Measurements from ENCODE around the gene MED25. TPM values are rescaled to one million over a fixed set of nuclear protein-coding genes. Genes with fewer than 3 reads are reported as not detected.

MED25 gene
- total RNA-seq, 1 donor from 2014 or later = 58.1 TPM

- no peaks in the 10 kb centered on the region for H3K27me3 Mint-ChIP-seq (ENCODE audit: unreplicated experiment)
- no peak for TF ChIP-seq CTCF (IDR thresholded peaks at IDR 0.05)
- H3K4me1 Mint-ChIP-seq (ENCODE audit: unreplicated experiment) = peaks cover 11% of the 10 kb centered on the region
- no peak for DNase-seq (ENCODE audit: extremely low spot score, unreplicated experiment)
- no peaks in the 10 kb centered on the region for H3K9me3 Mint-ChIP-seq (ENCODE audit: unreplicated experiment)
- H3K4me3 Mint-ChIP-seq (ENCODE audit: unreplicated experiment) = no peak overlapping the region
- peak overlapping the region; percentile 18 for H3K27ac Mint-ChIP-seq (ENCODE audit: unreplicated experiment)
- H3K36me3 Mint-ChIP-seq (ENCODE audit: unreplicated experiment) = peaks cover 15% of the 10 kb centered on the region
These were observed 10.8 kb upstream of the MED25 start for GRCh38 chr19:49807058-49807903.

GRCh38 chr19:49807904-49808675 is 10.0 kb upstream of the MED25 start:
- no peaks in the 10 kb centered on the region for H3K9me3 Mint-ChIP-seq (ENCODE audit: unreplicated experiment)
- peak overlapping the region; percentile 44 for H3K4me3 Mint-ChIP-seq (ENCODE audit: unreplicated experiment)

GRCh38 chr19:49808711-49809159 is 9.4 kb upstream of the MED25 start:
- Mint-ChIP-seq H3K27me3 (ENCODE audit: unreplicated experiment) (no peaks in the 10 kb centered on the region), H3K9me3 (ENCODE audit: unreplicated experiment) (no peaks in the 10 kb centered on the region), H3K4me1 (ENCODE audit: unreplicated experiment) (peaks cover 18% of the 10 kb centered on the region), H3K36me3 (ENCODE audit: unreplicated experiment) (peaks cover 10% of the 10 kb centered on the region), H3K4me3 (ENCODE audit: unreplicated experiment) (peak overlapping the region; percentile 82), H3K27ac (ENCODE audit: unreplicated experiment) (peak overlapping the region; percentile 69)
- DNase-seq (ENCODE audit: extremely low spot score, unreplicated experiment) = peak; percentile 94
- TF ChIP-seq CTCF (IDR thresholded peaks at IDR 0.05) = no peak

More at GRCh38 chr19:49807904-49808675, 10.0 kb upstream of the MED25 start:
- H3K27ac Mint-ChIP-seq (ENCODE audit: unreplicated experiment) = peak overlapping the region; percentile 27
- peaks cover 15% of the 10 kb centered on the region for H3K36me3 Mint-ChIP-seq (ENCODE audit: unreplicated experiment)
- TF ChIP-seq CTCF (IDR thresholded peaks at IDR 0.05) = no peak
- DNase-seq (ENCODE audit: extremely low spot score, unreplicated experiment) = no peak
- no peaks in the 10 kb centered on the region for H3K27me3 Mint-ChIP-seq (ENCODE audit: unreplicated experiment)
- H3K4me1 Mint-ChIP-seq (ENCODE audit: unreplicated experiment) = peaks cover 17% of the 10 kb centered on the region

- H3K27ac Mint-ChIP-seq (ENCODE audit: unreplicated experiment) = peak overlapping the region; percentile 70
- no peaks in the 10 kb centered on the region for H3K9me3 Mint-ChIP-seq (ENCODE audit: unreplicated experiment)
- peak; percentile 19 for TF ChIP-seq CTCF (IDR thresholded peaks at IDR 0.05)
These were observed 8.7 kb upstream of the MED25 start for GRCh38 chr19:49809160-49809940.

More at GRCh38 chr19:49809160-49809940, 8.7 kb upstream of the MED25 start:
- Mint-ChIP-seq H3K4me3 (ENCODE audit: unreplicated experiment) (peak overlapping the region; percentile 82), H3K36me3 (ENCODE audit: unreplicated experiment) (peaks cover 9% of the 10 kb centered on the region), H3K27me3 (ENCODE audit: unreplicated experiment) (no peaks in the 10 kb centered on the region), H3K4me1 (ENCODE audit: unreplicated experiment) (peaks cover 21% of the 10 kb centered on the region)
- no peak for DNase-seq (ENCODE audit: extremely low spot score, unreplicated experiment)

All from osteocyte (in vitro differentiated cells).